Activated naive CD4-positive, alpha-beta T cell treated with anti-CD3 and anti-CD28 coated beads, Interleukin-2, amount 50 U/mL, for 24 hours (primary cell): ENCODE results near the gene SULT6B1.
"Not testable (repeated sequence)": the region's sequence is repeated elsewhere in the genome, so short reads cannot be mapped to it uniquely, and the experiment has no call there.

Experiments
- H3K27ac Mint-ChIP-seq: one replicate; pipeline ENCODE4 v1.8.0; 2021; ENCODE audit warnings: mild to moderate bottlenecking, mixed read lengths
- H3K27me3 Mint-ChIP-seq: one replicate; pipeline ENCODE4 v1.8.0; 2021; ENCODE audit warnings: mixed read lengths
- H3K36me3 Mint-ChIP-seq: one replicate; pipeline ENCODE4 v1.8.0; 2021; ENCODE audit warnings: mixed read lengths
- H3K4me1 Mint-ChIP-seq: one replicate; pipeline ENCODE4 v1.8.0; 2021; ENCODE audit warnings: mixed read lengths
- H3K4me3 Mint-ChIP-seq: one replicate; pipeline ENCODE4 v1.8.0; 2021; ENCODE audit warnings: mild to moderate bottlenecking, mixed read lengths
- H3K9me3 Mint-ChIP-seq: one replicate; pipeline ENCODE4 v1.8.0; 2021; ENCODE audit warnings: mixed read lengths

Gene SULT6B1

DNA sequence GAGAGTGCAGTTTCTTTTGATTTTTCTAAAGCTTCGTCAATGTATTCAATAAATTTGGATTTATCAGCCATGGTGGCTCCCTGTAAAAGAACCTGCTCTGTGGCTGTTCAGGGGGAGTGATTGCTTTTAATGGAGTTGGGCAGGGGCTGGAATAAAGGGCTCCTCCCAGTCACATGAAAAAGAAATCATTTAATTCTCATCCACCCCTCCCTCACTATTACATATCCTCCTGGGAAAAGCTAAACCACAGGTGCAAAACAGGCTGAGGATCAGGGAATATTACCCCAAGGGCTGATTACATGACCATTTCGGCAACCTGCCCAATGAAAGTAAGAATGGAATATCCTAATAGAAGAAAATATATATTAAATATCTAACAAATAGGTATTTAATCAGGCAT lies at the start of gene SULT6B1:
Gene SULT6B1 (minus strand): TSS at position 101 of the 400 bp plus-strand sequence. CDS start 30 bp downstream, at position 71.
- Mint-ChIP-seq H3K4me3 (no peak within 1 kb of the TSS), H3K27ac (no peak within 1 kb of the TSS), H3K4me1 (no peaks in the 10 kb centered on the region), H3K36me3 (no peaks in the 10 kb centered on the region), H3K9me3 (no peaks in the 10 kb centered on the region), H3K27me3 (peaks cover 1% of the 10 kb centered on the region)

- H3K4me1 Mint-ChIP-seq = peaks cover 48% of the 10 kb centered on the region
- H3K9me3 Mint-ChIP-seq = no peaks in the 10 kb centered on the region
- H3K36me3 Mint-ChIP-seq = peaks cover 17% of the 10 kb centered on the region
- H3K27me3 Mint-ChIP-seq = no peaks in the 10 kb centered on the region
- no peak overlapping the region for H3K27ac Mint-ChIP-seq
- no peak overlapping the region for H3K4me3 Mint-ChIP-seq
Measured at GRCh38 chr2:37232131-37232933, 43.9 kb upstream of the SULT6B1 start.

DNA sequence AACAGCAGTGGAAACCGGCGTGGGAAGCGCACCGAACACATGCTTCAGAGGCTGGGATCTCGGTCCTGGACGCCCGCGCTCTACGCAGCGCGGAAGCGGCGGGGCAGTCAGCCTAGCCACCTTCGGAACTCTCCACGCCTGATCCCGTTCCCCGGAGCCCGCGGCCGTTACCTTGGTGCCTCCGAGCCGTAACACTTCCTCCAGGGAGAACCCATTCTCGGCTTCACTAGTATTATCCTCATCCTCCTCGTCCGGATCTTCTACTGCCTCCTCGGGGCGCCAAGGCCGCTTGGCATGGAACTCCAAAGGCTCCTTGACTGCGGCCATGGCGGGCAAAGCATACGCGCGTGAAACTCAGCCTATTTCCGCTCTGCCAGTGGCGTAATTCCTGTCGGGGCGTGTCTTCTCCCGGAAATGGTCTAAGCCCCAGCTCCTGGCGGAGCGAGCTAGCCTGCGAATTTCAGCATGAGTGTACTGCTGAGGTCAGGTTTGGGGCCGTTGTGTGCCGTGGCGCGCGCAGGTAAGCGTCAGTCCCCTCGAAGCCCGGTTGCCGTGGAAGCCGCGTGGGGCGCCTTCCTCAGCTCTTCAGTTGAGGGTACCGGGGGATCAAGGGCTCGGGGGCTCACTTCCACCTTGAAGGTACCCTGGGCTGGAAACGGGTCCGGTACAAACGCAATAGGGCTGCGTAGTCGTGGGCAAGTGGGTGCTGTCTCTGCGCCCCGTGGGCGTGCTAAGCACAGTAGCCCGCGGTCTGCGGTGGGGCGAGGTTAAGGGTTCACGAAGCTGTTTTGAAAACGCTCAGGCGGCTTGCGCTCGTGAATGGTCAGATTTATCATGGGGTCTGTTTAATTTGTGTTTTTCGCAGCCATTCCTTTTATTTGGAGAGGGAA lies 43.0 kb upstream of the SULT6B1 start, which contains the start of the genes CEBPZ and NDUFAF7:
Gene CEBPZ (minus strand): TSS at position 356 of the 890 bp plus-strand sequence. CDS start 29 bp downstream, at position 327.
Gene NDUFAF7 (plus strand): TSS at position 418 of the 890 bp plus-strand sequence. CDS start 48 bp downstream, at position 466.
- Mint-ChIP-seq H3K4me3 (no peak within 1 kb of the TSS), H3K4me1 (peaks cover 57% of the 10 kb centered on the region), H3K36me3 (peaks cover 22% of the 10 kb centered on the region), H3K27me3 (no peaks in the 10 kb centered on the region), H3K9me3 (no peaks in the 10 kb centered on the region), H3K27ac (no peak within 1 kb of the TSS)

DNA sequence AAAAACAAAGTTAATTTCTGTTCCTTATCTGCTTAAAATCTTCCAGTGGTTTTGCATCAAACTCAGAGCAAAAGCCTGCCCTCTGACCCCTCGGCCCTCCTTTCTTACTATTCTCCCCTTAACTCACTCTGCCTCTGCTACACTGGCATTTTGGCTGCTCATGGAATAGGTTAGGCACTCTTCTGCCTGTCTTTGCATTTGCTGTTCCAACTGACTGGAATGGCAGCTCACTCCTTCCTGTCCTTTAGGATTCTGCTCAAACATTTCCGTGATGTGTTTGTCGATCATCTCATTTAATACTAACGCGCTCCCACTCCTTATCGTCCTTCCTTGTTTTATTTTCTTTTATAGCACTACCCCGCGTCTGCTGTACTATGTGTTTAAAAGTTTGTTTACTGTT lies 42.1 kb upstream of the SULT6B1 start:
- Mint-ChIP-seq H3K4me3 (no peak overlapping the region), H3K36me3 (peaks cover 17% of the 10 kb centered on the region), H3K9me3 (no peaks in the 10 kb centered on the region), H3K27me3 (no peaks in the 10 kb centered on the region), H3K27ac (no peak overlapping the region), H3K4me1 (peaks cover 58% of the 10 kb centered on the region)

GRCh38 chr2:37228788-37229187 lies 40.3 kb upstream of the SULT6B1 start:
- H3K36me3 Mint-ChIP-seq = peaks cover 24% of the 10 kb centered on the region
- H3K9me3 Mint-ChIP-seq = no peaks in the 10 kb centered on the region
- H3K27ac Mint-ChIP-seq = no peak overlapping the region
- H3K27me3 Mint-ChIP-seq = no peaks in the 10 kb centered on the region
- no peak overlapping the region for H3K4me3 Mint-ChIP-seq
- H3K4me1 Mint-ChIP-seq = peaks cover 58% of the 10 kb centered on the region

GRCh38 chr2:37226863-37227262 lies 38.4 kb upstream of the SULT6B1 start:
- Mint-ChIP-seq H3K36me3 (peaks cover 34% of the 10 kb centered on the region), H3K4me1 (peaks cover 70% of the 10 kb centered on the region), H3K4me3 (peak overlapping the region; percentile 75), H3K27ac (peak overlapping the region; percentile 51), H3K9me3 (no peaks in the 10 kb centered on the region), H3K27me3 (no peaks in the 10 kb centered on the region)

DNA sequence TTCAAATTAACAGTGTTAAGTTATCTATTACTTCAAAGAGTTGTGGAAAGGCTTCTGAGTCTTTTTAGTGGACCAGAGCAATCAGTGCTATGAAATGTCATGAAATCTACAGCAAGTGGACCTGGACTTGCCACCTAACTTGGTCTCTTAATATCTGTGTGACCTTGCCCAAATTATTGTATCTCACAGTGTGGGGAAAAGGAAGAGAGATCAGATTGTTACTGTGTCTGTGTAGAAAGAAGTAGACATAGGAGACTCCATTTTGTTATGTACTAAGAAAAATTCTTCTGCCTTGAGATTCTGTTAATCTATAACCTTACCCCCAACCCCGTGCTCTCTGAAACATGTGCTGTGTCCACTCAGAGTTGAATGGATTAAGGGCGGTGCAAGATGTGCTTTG lies 36.7 kb upstream of the SULT6B1 start:
- H3K27ac Mint-ChIP-seq = peak overlapping the region; percentile 33

DNA sequence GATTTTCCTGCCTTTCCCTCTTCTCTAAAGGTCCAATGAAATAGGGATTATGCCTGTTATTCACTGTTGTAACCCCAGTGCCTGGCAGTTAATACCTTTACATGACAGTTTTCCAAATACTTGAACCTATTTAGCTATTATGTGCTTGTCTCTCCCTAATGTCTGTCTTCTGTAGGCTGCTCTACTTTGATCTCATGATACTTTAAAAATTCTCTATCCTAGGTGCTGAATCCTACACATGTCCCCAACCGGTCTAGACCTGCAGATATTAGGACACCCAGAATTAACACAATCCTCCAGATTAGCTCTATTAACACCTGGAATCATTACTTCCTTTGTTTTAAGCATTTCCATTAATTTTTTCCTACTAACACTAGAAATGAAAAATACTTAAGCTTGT lies 35.6 kb upstream of the SULT6B1 start:
- Mint-ChIP-seq H3K36me3 (peaks cover 38% of the 10 kb centered on the region), H3K4me1 (peaks cover 65% of the 10 kb centered on the region), H3K4me3 (no peak overlapping the region), H3K27me3 (no peaks in the 10 kb centered on the region), H3K9me3 (no peaks in the 10 kb centered on the region), H3K27ac (peak overlapping the region; percentile 47)

More for the DNA sequence above, 36.7 kb upstream of the SULT6B1 start:
- Mint-ChIP-seq H3K36me3 (peaks cover 40% of the 10 kb centered on the region), H3K4me1 (peaks cover 70% of the 10 kb centered on the region), H3K4me3 (peak overlapping the region; percentile 76)
- not testable (repeated sequence) for H3K9me3 Mint-ChIP-seq, H3K27me3 Mint-ChIP-seq

DNA sequence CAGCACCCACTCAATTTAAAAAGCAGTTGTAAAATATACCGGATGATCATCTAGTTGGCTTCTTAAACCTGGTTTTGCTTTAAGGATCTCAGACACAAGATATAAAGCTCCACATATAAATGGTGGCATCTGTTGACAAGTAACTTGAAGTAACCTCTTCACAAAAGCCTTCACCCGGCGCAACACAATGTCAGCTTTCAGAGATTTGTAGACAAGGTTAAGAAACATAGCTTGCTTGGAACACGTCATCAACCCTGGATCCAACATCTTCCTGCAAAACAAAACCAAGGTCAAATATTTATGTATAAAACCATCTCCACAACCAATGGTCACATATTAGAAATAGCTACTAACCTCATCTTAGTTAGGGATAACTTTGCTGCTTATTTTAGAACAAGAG lies 34.7 kb upstream of the SULT6B1 start:
- Mint-ChIP-seq H3K27me3 (no peaks in the 10 kb centered on the region), H3K27ac (peak overlapping the region; percentile 30), H3K4me3 (peak overlapping the region; percentile 52), H3K4me1 (peaks cover 55% of the 10 kb centered on the region), H3K9me3 (no peaks in the 10 kb centered on the region), H3K36me3 (peaks cover 37% of the 10 kb centered on the region)

- no peak overlapping the region for H3K4me3 Mint-ChIP-seq
- H3K4me1 Mint-ChIP-seq = peaks cover 25% of the 10 kb centered on the region
- peaks cover 29% of the 10 kb centered on the region for H3K36me3 Mint-ChIP-seq
- no peaks in the 10 kb centered on the region for H3K9me3 Mint-ChIP-seq
- no peaks in the 10 kb centered on the region for H3K27me3 Mint-ChIP-seq
- no peak overlapping the region for H3K27ac Mint-ChIP-seq
Measured at GRCh38 chr2:37219046-37219445, 30.6 kb upstream of the SULT6B1 start.

- Mint-ChIP-seq H3K4me3 (no peak overlapping the region), H3K9me3 (no peaks in the 10 kb centered on the region), H3K36me3 (peaks cover 33% of the 10 kb centered on the region), H3K27ac (peak overlapping the region; percentile 23), H3K27me3 (no peaks in the 10 kb centered on the region), H3K4me1 (peaks cover 5% of the 10 kb centered on the region)
Measured at GRCh38 chr2:37215250-37215649, 26.8 kb upstream of the SULT6B1 start.

DNA sequence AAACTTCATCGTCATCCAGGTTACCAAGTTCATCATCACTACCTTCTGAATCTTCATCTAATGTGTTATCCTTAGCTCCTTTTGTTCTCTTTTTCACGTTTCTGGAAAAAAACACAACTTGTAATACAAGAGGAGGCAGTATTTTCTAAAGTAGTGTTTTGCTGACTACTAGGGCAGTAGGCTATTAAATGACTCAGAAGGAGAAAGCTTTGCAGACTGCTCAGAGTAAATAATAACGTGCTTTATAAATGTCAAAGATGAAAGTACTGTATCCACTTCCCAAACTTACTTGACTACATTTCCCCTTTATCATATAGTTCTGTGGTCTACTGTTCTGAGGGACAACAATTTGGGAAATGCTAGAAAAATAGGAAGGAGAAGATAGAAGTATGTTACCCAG lies 23.5 kb upstream of the SULT6B1 start:
- Mint-ChIP-seq H3K4me3 (no peak overlapping the region), H3K27ac (no peak overlapping the region), H3K9me3 (peaks cover 17% of the 10 kb centered on the region), H3K27me3 (no peaks in the 10 kb centered on the region), H3K36me3 (peaks cover 64% of the 10 kb centered on the region), H3K4me1 (peaks cover 19% of the 10 kb centered on the region)

- H3K27me3 Mint-ChIP-seq = no peaks in the 10 kb centered on the region
Measured at GRCh38 chr2:37211212-37211611, 22.7 kb upstream of the SULT6B1 start.

DNA sequence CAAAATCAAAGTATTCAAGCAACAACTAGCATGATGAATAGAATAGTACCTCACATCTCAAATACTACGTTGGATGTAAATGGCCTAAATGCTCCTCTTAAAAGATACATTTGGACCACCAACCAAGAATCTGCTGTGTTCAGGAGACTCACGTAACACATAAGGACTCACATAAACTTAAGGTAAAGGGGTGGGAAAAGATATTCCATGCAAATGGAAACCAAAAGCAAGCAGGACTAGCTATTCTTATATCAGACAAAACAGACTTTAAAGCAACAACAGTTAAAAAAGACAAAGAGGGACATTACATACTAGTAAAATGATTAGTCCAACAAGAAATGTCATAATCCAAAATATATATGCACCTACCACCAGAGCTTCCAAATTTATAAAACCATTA lies 18.3 kb upstream of the SULT6B1 start:
- H3K27me3 Mint-ChIP-seq, H3K27ac Mint-ChIP-seq, H3K4me3 Mint-ChIP-seq: not testable (repeated sequence)
- H3K36me3 Mint-ChIP-seq = peaks cover 79% of the 10 kb centered on the region
- H3K4me1 Mint-ChIP-seq = peaks cover 32% of the 10 kb centered on the region
- peaks cover 28% of the 10 kb centered on the region for H3K9me3 Mint-ChIP-seq

More at GRCh38 chr2:37211212-37211611, 22.7 kb upstream of the SULT6B1 start:
- H3K27ac Mint-ChIP-seq = no peak overlapping the region
- H3K4me3 Mint-ChIP-seq = no peak overlapping the region
- H3K4me1 Mint-ChIP-seq = peaks cover 22% of the 10 kb centered on the region
- peaks cover 67% of the 10 kb centered on the region for H3K36me3 Mint-ChIP-seq
- H3K9me3 Mint-ChIP-seq = peaks cover 22% of the 10 kb centered on the region

DNA sequence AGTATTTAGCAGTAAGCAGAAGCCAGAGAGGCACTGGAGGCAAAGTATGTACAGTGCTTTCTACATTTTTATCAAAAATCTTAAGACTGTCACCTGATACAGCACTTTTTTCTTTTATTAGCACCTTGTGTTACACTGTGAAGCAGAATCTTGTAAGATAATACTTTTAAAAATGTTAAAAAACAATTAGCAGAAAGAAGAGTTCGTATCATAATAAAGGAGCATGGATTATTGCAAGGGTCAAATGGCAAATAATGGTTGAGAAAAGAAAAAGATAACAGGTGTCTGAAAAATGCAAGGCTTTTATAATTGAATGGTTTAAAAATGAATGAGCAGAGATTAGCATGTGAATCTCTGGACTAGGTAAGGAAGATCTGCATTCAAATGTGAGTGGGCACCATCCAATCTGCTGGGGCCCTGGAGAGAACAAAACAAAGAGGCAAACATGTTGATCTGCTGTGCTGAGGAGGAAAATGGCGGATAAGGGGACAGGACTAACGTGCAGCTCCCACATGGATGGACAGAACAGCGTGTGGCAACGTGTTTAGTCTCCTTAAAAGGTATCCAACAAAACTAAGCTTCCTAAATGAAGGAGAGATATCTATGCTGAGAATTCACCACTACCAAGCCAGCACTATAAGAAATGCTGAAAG lies 17.3 kb upstream of the SULT6B1 start:
- H3K27me3 Mint-ChIP-seq = no peaks in the 10 kb centered on the region
- H3K4me3 Mint-ChIP-seq = no peak overlapping the region
- peaks cover 41% of the 10 kb centered on the region for H3K4me1 Mint-ChIP-seq
- peaks cover 72% of the 10 kb centered on the region for H3K36me3 Mint-ChIP-seq
- H3K9me3 Mint-ChIP-seq = peaks cover 28% of the 10 kb centered on the region
- H3K27ac Mint-ChIP-seq = peak overlapping the region; percentile 11
